ENCODE results near the gene BCAS3.

The BCAS3 gene

GRCh38 chr17:61251939-61252865, 574.6 kb downstream of the BCAS3 start:
- DNase-seq (ENCODE audit: low spot score) = peak; percentile 91

- DNase-seq (ENCODE audit: low spot score) = no peak
These were observed 575.7 kb downstream of the BCAS3 start for GRCh38 chr17:61253362-61253761.

- no peak for DNase-seq (ENCODE audit: low spot score)
These were observed 576.4 kb downstream of the BCAS3 start for GRCh38 chr17:61253937-61254574.

GRCh38 chr17:61254904-61255303, 577.3 kb downstream of the BCAS3 start:
- DNase-seq (ENCODE audit: low spot score) = no peak

- no peak for DNase-seq (ENCODE audit: low spot score)
These were observed 578.0 kb downstream of the BCAS3 start for GRCh38 chr17:61255647-61256046.

- DNase-seq (ENCODE audit: low spot score) = no peak
These were observed 581.7 kb downstream of the BCAS3 start for GRCh38 chr17:61259360-61259759.

- DNase-seq (ENCODE audit: low spot score) = no peak
These were observed 582.6 kb downstream of the BCAS3 start for GRCh38 chr17:61260071-61260797.

GRCh38 chr17:61261001-61261637, 583.5 kb downstream of the BCAS3 start:
- DNase-seq (ENCODE audit: low spot score) = no peak

GRCh38 chr17:61265397-61265796, 587.7 kb downstream of the BCAS3 start:
- no peak for DNase-seq (ENCODE audit: low spot score)

- no peak for DNase-seq (ENCODE audit: low spot score)
These were observed 590.2 kb downstream of the BCAS3 start for GRCh38 chr17:61267847-61268246.

GRCh38 chr17:61275395-61275794, 597.7 kb downstream of the BCAS3 start:
- no peak for DNase-seq (ENCODE audit: low spot score)

- DNase-seq (ENCODE audit: low spot score) = no peak
These were observed 599.2 kb downstream of the BCAS3 start for GRCh38 chr17:61276806-61277205.

- DNase-seq (ENCODE audit: low spot score) = no peak
These were observed 602.0 kb downstream of the BCAS3 start for GRCh38 chr17:61279476-61280145.

GRCh38 chr17:61280338-61280737, 602.7 kb downstream of the BCAS3 start:
- DNase-seq (ENCODE audit: low spot score) = no peak

GRCh38 chr17:61280851-61281250, 603.2 kb downstream of the BCAS3 start:
- DNase-seq (ENCODE audit: low spot score) = no peak

GRCh38 chr17:61282377-61282776, 604.7 kb downstream of the BCAS3 start:
- no peak for DNase-seq (ENCODE audit: low spot score)

- no peak for DNase-seq (ENCODE audit: low spot score)
These were observed 605.4 kb downstream of the BCAS3 start for GRCh38 chr17:61283043-61283442.

GRCh38 chr17:61284174-61284573, 606.5 kb downstream of the BCAS3 start:
- peak; percentile 21 for DNase-seq (ENCODE audit: low spot score)

GRCh38 chr17:61284746-61285145, 607.1 kb downstream of the BCAS3 start:
- DNase-seq (ENCODE audit: low spot score) = no peak

GRCh38 chr17:61285526-61286320, 608.1 kb downstream of the BCAS3 start:
- peak; percentile 39 for DNase-seq (ENCODE audit: low spot score)

- DNase-seq (ENCODE audit: low spot score) = no peak
These were observed 608.8 kb downstream of the BCAS3 start for GRCh38 chr17:61286449-61286848.
